Uterus (tissue), 4 donors: ENCODE data around the gene CDK15. TPM values are rescaled to one million over a fixed set of nuclear protein-coding genes. Genes with fewer than 3 reads are reported as not detected.
"Not testable (repeated sequence)": the region's sequence is repeated elsewhere in the genome, so short reads cannot be mapped to it uniquely, and the experiment has no call there.

Source experiments
- DNase-seq, 2 donors: peaks; one replicate each; pipeline ENCODE4 v3.0.0-alpha.2; 2019 to 2020
- H3K27ac ChIP-seq, 2 donors: fragments of 200-600 bp; sonication (generic); 1 replicate in 1 of 2; 2 replicates in 1 of 2; pipeline ENCODE4 v1.5.1; 2016 to 2018
- H3K27me3 ChIP-seq, 2 donors: fragments of 200-600 bp; sonication (generic); one replicate each; pipeline ENCODE4 v1.5.1; 2018 to 2019; ENCODE audit warnings: control low read depth in 1 of 2
- H3K36me3 ChIP-seq, 2 donors: fragments of 200-600 bp; sonication (generic); one replicate each; pipeline ENCODE4 v1.5.1; 2019; ENCODE audit warnings: control low read depth in 1 of 2
- H3K4me1 ChIP-seq, 2 donors: fragments of 200-600 bp; sonication (generic); one replicate each; pipeline ENCODE4 v1.5.1; 2018 to 2019; ENCODE audit warnings: control low read depth in 1 of 2
- H3K4me3 ChIP-seq, 2 donors: fragments of 200-600 bp; sonication (generic); 1 replicate in 1 of 2; 2 replicates in 1 of 2; pipeline ENCODE4 v1.5.1; 2018 to 2019; ENCODE audit warnings: mild to moderate bottlenecking in 1 of 2
- H3K9me3 ChIP-seq, 2 donors: fragments of 200-600 bp; sonication (generic); one replicate each; pipeline ENCODE4 v1.5.1; 2019; ENCODE audit warnings: control low read depth in 1 of 2
- POLR2A ChIP-seq, 2 donors: fragments of 450-650 bp; IDR thresholded peaks; one replicate each; pipeline ENCODE4 v1.6.1; 2016; ENCODE audit warnings: antibody characterized with exemption in 2 of 2, mild to moderate bottlenecking in 1 of 2, moderate library complexity in 1 of 2
- intact Hi-C: fragments of 100-400 bp; cut with DNase I; formaldehyde crosslinking; loops from one replicate; pipeline ENCODE4 v1.15.1; 2023; ENCODE audit warnings: low total_unique reads
- total RNA-seq, 4 donors: library from RNA; depleted of rRNA in 3 of 4; stranded (reverse); fragments of >200 nt in 3 of 4; gene quantifications; one replicate each; pipeline versions ENCODE4 v1.1.0 to v1.2.4, GENCODE V29; 2014 to 2023
- TF ChIP-seq, protein P1 (sequence below), 4 experiments: fragments of 200-600 bp in 2 of 4; fragments of 450-650 bp in 2 of 4; sonication (generic) in 2 of 4; IDR thresholded peaks; one replicate each; pipeline ENCODE4 v1.5.1; 2016 to 2019; ENCODE audit warnings: antibody characterized with exemption in 4 of 4, mild to moderate bottlenecking in 2 of 4, moderate library complexity in 1 of 4
- donor health status: DM: yes; HTN: yes; CAD: no.

The CDK15 gene
- total RNA-seq, 4 donors from 2014 or later, result 0.55 to 6.9 (median 0.88) TPM; not detected in 1

DNA sequence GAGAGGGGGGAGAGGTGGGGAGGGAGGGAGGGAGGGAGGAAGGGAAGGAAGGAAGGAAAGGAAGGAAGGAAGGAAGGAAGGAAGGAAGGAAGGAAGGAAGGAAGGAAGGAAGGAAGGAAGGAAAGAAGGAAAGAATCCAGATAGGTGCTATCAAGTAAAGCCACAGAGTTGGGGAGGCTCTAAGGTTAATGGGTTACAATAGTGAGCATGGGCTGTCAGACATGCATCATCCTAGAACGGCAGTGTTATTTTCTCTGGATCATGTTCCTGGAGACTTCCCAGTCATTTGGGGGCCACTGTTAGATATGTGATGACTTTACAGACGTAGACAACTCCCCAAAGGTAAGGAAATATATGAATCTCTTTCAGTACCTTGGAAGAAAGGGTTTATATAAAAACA is 31.1 kb downstream of the CDK15 start:
- H3K9me3 ChIP-seq, result no peaks in the 10 kb centered on the region
- no peak for DNase-seq
- intact Hi-C loops, result no loop called here
- no peak overlapping the region for H3K4me3 ChIP-seq
- no peaks in the 10 kb centered on the region for H3K27me3 ChIP-seq
- TF ChIP-seq, protein P1, sequence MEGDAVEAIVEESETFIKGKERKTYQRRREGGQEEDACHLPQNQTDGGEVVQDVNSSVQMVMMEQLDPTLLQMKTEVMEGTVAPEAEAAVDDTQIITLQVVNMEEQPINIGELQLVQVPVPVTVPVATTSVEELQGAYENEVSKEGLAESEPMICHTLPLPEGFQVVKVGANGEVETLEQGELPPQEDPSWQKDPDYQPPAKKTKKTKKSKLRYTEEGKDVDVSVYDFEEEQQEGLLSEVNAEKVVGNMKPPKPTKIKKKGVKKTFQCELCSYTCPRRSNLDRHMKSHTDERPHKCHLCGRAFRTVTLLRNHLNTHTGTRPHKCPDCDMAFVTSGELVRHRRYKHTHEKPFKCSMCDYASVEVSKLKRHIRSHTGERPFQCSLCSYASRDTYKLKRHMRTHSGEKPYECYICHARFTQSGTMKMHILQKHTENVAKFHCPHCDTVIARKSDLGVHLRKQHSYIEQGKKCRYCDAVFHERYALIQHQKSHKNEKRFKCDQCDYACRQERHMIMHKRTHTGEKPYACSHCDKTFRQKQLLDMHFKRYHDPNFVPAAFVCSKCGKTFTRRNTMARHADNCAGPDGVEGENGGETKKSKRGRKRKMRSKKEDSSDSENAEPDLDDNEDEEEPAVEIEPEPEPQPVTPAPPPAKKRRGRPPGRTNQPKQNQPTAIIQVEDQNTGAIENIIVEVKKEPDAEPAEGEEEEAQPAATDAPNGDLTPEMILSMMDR (IDR thresholded peaks at IDR 0.05), result no peak
- TF ChIP-seq POLR2A (IDR thresholded peaks at IDR 0.05), result no peak
- H3K4me1 ChIP-seq, result no peaks in the 10 kb centered on the region
- no peaks in the 10 kb centered on the region for H3K36me3 ChIP-seq
- H3K27ac ChIP-seq, result no peak overlapping the region

DNA sequence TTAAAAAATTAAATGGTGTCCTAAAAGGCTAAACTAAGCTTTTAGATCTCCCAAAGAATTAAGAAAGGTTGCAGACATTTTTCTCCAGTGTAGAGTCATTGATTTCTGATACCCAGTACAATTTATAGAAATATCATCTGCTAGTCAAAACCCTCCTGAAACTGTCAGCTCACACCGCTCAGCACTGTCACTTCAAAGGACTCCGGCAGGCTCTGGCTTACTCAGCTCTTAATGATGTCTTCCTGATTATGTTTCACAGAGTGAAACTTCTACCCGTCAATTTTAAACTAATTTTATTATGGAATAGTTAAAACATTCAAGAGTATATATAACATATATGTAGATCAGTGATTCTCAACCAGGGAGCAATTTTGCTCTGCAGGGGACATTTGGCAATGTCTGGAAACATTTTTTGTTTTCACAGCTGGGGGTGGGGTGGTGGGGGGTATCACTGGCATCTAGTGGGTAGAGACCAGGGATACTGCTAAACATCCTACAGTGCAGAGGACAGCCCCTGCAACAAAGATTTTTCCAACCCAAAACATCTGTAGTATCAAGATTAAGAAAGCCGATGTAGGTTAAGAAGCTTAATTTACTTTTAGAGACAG is 31.6 kb downstream of the CDK15 start:
- no peak overlapping the region for H3K27ac ChIP-seq
- no peaks in the 10 kb centered on the region for H3K9me3 ChIP-seq
- TF ChIP-seq, protein P1 (IDR thresholded peaks at IDR 0.05), result no peak
- no peak for TF ChIP-seq POLR2A (IDR thresholded peaks at IDR 0.05)
- DNase-seq, result no peak
- no peak overlapping the region for H3K4me3 ChIP-seq
- H3K27me3 ChIP-seq, result no peaks in the 10 kb centered on the region
- H3K36me3 ChIP-seq, result no peaks in the 10 kb centered on the region
- intact Hi-C loops, result no loop called here
- H3K4me1 ChIP-seq, result no peaks in the 10 kb centered on the region

- TF ChIP-seq, protein P1 (IDR thresholded peaks at IDR 0.05), result no peak
- no peak for TF ChIP-seq POLR2A (IDR thresholded peaks at IDR 0.05)
- H3K36me3 ChIP-seq, result no peaks in the 10 kb centered on the region
- H3K4me1 ChIP-seq, result no peaks in the 10 kb centered on the region
- no peak for DNase-seq
- no peak overlapping the region for H3K4me3 ChIP-seq
- intact Hi-C loops, result no loop called here
- no peaks in the 10 kb centered on the region for H3K9me3 ChIP-seq
- no peak overlapping the region for H3K27ac ChIP-seq
- no peaks in the 10 kb centered on the region for H3K27me3 ChIP-seq
Measured at GRCh38 chr2:201839727-201840126, 33.4 kb downstream of the CDK15 start.

DNA sequence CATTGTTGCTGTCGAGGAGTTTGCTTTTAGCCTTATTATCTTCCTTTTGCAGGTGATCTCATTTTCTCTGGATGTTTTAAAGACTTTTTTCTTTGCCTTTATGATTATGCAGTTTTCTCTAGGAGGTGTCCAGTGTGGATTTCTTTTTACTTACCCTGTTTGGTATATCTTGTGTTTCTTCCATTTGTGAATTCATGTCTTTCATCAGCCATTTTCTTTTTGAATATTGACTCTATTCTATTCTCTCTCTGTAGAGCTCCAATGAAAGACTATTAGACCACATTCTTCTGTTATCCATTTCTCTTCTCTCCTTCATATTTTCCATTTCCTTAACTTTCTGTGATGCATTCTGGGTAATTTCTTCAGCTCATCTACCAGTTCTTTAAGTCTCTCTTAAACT is 34.4 kb downstream of the CDK15 start:
- intact Hi-C loops, result no loop called here
- TF ChIP-seq, protein P1 (IDR thresholded peaks at IDR 0.05), result no peak
- no peak for TF ChIP-seq POLR2A (IDR thresholded peaks at IDR 0.05)
- H3K36me3 ChIP-seq, result no peaks in the 10 kb centered on the region
- no peak for DNase-seq
- H3K27ac ChIP-seq, result no peak overlapping the region
- no peaks in the 10 kb centered on the region for H3K27me3 ChIP-seq
- H3K4me3 ChIP-seq, result no peak overlapping the region
- no peaks in the 10 kb centered on the region for H3K9me3 ChIP-seq
- no peaks in the 10 kb centered on the region for H3K4me1 ChIP-seq

GRCh38 chr2:201842131-201842860 is 36.0 kb downstream of the CDK15 start:
- no peak for TF ChIP-seq POLR2A (IDR thresholded peaks at IDR 0.05)
- TF ChIP-seq, protein P1 (IDR thresholded peaks at IDR 0.05), result no peak
- H3K9me3 ChIP-seq, result no peaks in the 10 kb centered on the region
- H3K4me3 ChIP-seq, result no peak overlapping the region
- intact Hi-C loops, result no loop called here
- no peaks in the 10 kb centered on the region for H3K4me1 ChIP-seq
- H3K36me3 ChIP-seq, result no peaks in the 10 kb centered on the region
- H3K27ac ChIP-seq, result no peak overlapping the region
- no peaks in the 10 kb centered on the region for H3K27me3 ChIP-seq
- no peak for DNase-seq

DNA sequence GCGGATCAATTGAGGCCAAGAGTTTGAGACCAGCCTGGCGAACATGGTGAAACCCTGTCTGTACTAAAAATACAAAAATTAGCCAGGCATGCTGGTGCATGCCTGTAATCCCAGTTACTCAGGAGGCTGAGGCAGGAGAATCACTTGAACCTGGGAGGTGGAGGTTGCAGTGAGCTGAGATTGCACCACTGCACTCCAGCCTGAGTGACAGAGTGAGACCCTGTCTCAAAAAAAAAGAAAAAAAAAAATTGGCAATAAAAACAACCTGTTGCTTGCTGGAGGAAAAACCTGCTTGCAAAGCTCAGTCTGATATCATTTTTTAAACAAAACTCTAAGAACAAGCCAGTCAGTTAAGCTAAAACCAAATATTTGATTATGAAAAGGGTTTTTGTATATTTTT is 38.6 kb downstream of the CDK15 start:
- DNase-seq, H3K36me3 ChIP-seq, H3K9me3 ChIP-seq, H3K27ac ChIP-seq, H3K4me3 ChIP-seq, H3K4me1 ChIP-seq, intact Hi-C loops, H3K27me3 ChIP-seq: not testable (repeated sequence)
